Measurements from ENCODE around the gene TMEM201.

Gene TMEM201

GRCh38 chr1:9626201-9626608 lies 37.5 kb downstream of the TMEM201 start:
- DNase-seq (ENCODE audit: low spot score) (no peak), ATAC-seq (ENCODE audit: low read depth) (no peak)
- TF ChIP-seq CTCF (IDR thresholded peaks at IDR 0.05; ENCODE audit: poor library complexity, severe bottlenecking): no peak
- H3K27me3 ChIP-seq (ENCODE audit: insufficient read depth, poor library complexity, severe bottlenecking): no peaks in the 10 kb centered on the region
- no peaks in the 10 kb centered on the region for H3K4me1 ChIP-seq (ENCODE audit: insufficient read depth, poor library complexity, severe bottlenecking)
- H3K9me3 ChIP-seq (ENCODE audit: severe bottlenecking): no peaks in the 10 kb centered on the region
- no peaks in the 10 kb centered on the region for H3K36me3 ChIP-seq (ENCODE audit: low read depth)
- H3K4me3 ChIP-seq (ENCODE audit: severe bottlenecking): no peak overlapping the region
- no peak overlapping the region for H3K27ac ChIP-seq (ENCODE audit: poor library complexity, severe bottlenecking)

DNA sequence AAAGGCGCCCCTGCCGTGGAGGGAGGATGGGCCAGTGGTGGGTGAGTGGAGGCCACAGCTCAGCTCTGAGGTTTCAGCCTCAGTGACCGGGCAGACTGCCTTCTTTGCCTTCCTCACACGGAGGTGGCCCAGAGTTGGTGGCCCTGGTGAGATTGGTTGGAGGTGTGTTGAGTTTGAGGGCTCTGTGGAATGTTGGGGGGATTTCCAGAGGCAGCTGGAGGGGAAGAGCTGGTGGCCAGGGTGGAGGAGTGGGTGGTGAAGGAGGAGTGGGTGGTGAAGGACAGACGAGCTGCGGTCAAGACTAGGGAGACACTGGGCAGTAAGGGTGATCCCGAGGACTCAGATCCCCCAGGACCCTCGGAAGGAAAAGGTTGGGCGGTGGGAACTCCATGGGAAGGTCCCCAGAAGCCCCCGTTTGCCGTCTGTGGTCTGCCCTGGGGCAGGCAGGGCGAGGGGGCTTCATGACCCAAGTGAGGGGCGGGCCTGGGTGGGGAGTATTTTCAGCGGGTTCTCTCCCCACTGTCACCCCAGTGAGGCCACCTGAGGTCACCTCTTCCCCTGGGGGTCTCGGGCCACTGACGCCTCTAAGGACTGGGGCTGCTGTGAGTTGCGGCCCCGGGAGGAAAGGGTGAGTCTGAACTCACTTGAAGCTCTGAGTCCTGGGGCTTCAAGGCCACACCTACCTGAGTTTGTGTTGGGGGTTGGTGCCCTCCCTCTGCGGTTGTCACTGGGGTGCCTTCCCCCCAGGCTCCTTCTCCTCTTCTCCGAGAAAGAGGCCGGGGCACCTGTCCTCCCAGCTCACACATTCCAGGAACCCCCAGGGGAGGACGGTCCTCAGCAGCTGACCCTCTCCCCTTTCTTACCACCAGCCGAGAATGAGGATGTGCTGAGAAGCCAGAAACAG lies 40.1 kb downstream of the TMEM201 start:
- no peak overlapping the region for H3K4me3 ChIP-seq (ENCODE audit: severe bottlenecking)
- no peak for DNase-seq (ENCODE audit: low spot score)

DNA sequence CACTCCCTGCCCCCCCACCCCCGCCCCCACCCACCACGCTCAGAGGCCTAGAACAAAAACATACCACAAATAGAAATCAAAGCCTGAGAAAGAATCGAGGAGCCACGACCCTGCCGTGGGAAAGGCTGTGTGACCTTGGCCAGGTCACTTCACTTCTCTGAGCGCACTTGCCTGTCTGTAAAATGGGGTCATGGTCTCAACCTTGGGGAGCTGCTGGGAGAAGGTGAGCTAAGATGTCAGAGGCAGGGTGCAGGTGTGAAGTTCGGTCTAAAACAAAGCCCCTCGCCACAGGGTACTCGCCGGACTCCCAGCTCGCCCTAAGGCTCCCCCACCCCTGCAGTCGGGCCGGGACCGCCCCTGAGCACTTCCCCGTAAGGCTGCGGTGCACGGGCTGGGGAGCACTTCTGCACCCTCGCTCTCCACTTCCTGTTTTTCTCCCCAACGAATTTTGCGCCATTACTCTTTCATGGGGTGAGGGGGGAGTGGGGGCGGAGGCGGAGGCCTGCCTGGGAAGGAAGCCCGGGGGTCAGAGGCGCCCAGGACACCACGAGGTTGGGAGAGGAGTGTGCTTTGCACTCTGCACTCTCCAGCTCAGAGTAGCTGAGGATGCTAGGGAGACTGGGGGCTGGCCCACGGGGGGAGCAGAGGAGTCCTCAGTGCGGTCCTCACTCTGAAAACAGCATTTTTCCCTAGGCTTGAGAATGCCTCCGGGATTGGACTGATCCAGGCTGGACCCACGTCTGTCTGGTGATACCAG lies 40.9 kb downstream of the TMEM201 start:
- H3K36me3 ChIP-seq (ENCODE audit: low read depth): no peaks in the 10 kb centered on the region
- no peak overlapping the region for H3K27ac ChIP-seq (ENCODE audit: poor library complexity, severe bottlenecking)
- H3K27me3 ChIP-seq (ENCODE audit: insufficient read depth, poor library complexity, severe bottlenecking): no peaks in the 10 kb centered on the region
- no peaks in the 10 kb centered on the region for H3K9me3 ChIP-seq (ENCODE audit: severe bottlenecking)
- no peak for TF ChIP-seq CTCF (IDR thresholded peaks at IDR 0.05; ENCODE audit: poor library complexity, severe bottlenecking)
- no peak overlapping the region for H3K4me3 ChIP-seq (ENCODE audit: severe bottlenecking)
- H3K4me1 ChIP-seq (ENCODE audit: insufficient read depth, poor library complexity, severe bottlenecking): no peaks in the 10 kb centered on the region
- ATAC-seq (ENCODE audit: low read depth): no peak
- no peak for DNase-seq (ENCODE audit: low spot score)

More for the DNA sequence above, 40.1 kb downstream of the TMEM201 start:
- Histone ChIP-seq H3K36me3 (ENCODE audit: low read depth) (no peaks in the 10 kb centered on the region), H3K4me1 (ENCODE audit: insufficient read depth, poor library complexity, severe bottlenecking) (no peaks in the 10 kb centered on the region), H3K27ac (ENCODE audit: poor library complexity, severe bottlenecking) (no peak overlapping the region), H3K27me3 (ENCODE audit: insufficient read depth, poor library complexity, severe bottlenecking) (no peaks in the 10 kb centered on the region), H3K9me3 (ENCODE audit: severe bottlenecking) (no peaks in the 10 kb centered on the region)
- no peak for TF ChIP-seq CTCF (IDR thresholded peaks at IDR 0.05; ENCODE audit: poor library complexity, severe bottlenecking)
- ATAC-seq (ENCODE audit: low read depth): no peak

DNA sequence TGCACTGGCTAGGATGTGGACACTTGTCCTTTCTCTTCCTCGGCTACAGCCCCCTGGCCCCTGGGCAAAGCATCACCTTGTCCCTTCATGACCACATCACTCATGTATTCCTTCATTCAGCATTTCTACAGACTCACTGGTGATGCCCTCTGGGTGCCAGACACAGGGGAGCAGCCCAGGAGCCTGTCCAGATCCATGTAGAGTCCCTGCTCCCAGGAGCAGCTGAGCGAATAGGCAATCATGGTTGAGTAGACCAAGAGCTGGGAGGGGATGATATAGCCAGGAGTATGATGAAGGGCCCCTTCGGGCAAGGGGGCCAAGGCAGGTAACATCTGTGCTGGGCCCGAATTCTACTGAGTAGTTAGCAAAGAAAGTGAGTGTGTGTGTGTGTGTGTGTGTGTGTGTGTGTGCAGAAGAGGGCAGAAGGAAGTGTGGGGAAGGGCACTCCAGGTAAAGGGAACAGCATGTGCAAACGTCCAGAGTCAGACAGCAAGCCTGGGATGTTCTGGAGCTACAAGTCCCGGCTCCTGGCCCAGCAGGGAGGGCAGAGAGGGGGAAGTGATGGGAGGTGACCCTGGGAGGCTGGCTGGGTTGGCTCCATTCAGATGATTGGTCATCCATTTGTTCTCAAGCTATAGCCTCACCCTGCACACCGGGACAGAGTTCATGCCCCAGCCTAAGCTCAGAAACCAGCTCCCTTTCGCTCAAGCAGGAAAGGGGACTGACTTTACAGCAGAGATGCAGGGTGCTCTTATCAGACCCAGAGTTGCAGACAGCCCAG lies 41.8 kb downstream of the TMEM201 start:
- ATAC-seq (ENCODE audit: low read depth) (no peak), DNase-seq (ENCODE audit: low spot score) (no peak)
- no peaks in the 10 kb centered on the region for H3K9me3 ChIP-seq (ENCODE audit: severe bottlenecking)
- no peaks in the 10 kb centered on the region for H3K36me3 ChIP-seq (ENCODE audit: low read depth)
- TF ChIP-seq CTCF (IDR thresholded peaks at IDR 0.05; ENCODE audit: poor library complexity, severe bottlenecking): no peak
- no peak overlapping the region for H3K27ac ChIP-seq (ENCODE audit: poor library complexity, severe bottlenecking)
- no peak overlapping the region for H3K4me3 ChIP-seq (ENCODE audit: severe bottlenecking)
- H3K27me3 ChIP-seq (ENCODE audit: insufficient read depth, poor library complexity, severe bottlenecking): no peaks in the 10 kb centered on the region
- H3K4me1 ChIP-seq (ENCODE audit: insufficient read depth, poor library complexity, severe bottlenecking): no peaks in the 10 kb centered on the region

All from RWPE2 (cell line).